H9 (cell line): ENCODE data around the gene LRRC74B. TPM values are rescaled to one million over a fixed set of nuclear protein-coding genes. Genes with fewer than 3 reads are reported as not detected.

Experiments used
- DNase-seq: peaks from one replicate; pipeline ENCODE4 v3.0.0-alpha.2; 2017
- H2AFZ ChIP-seq: one replicate; pipeline ENCODE4 v1.6.1; 2013; ENCODE audit warnings: mild to moderate bottlenecking, low read length, control low read depth, moderate library complexity
- H2AK5ac ChIP-seq: 2 replicates; pipeline ENCODE4 v1.6.1; 2013; ENCODE audit warnings: low read length, control low read depth, mixed read lengths; ENCODE audit not compliant: insufficient read length
- H2BK120ac ChIP-seq: one replicate; pipeline ENCODE4 v1.6.1; 2013; ENCODE audit warnings: low read depth, mild to moderate bottlenecking, low read length, control low read depth, inconsistent platforms; ENCODE audit not compliant: poor library complexity, severe bottlenecking
- H2BK12ac ChIP-seq: 2 replicates; pipeline ENCODE4 v1.6.1; 2013; ENCODE audit warnings: low read length, control low read depth, mixed read lengths, low read depth; ENCODE audit not compliant: insufficient read length
- H2BK15ac ChIP-seq: 2 replicates; pipeline ENCODE4 v1.6.1; 2013; ENCODE audit warnings: low read depth, low read length, control low read depth
- H2BK20ac ChIP-seq: one replicate; pipeline ENCODE4 v1.6.1; 2013; ENCODE audit warnings: low read depth, mild to moderate bottlenecking, low read length, control low read depth, inconsistent platforms; ENCODE audit not compliant: poor library complexity, severe bottlenecking
- H2BK5ac ChIP-seq: 2 replicates; pipeline ENCODE4 v1.6.1; 2013; ENCODE audit warnings: low read length, control low read depth, mixed read lengths; ENCODE audit not compliant: insufficient read length
- H3K14ac ChIP-seq: 2 replicates; pipeline ENCODE4 v1.6.1; 2013; ENCODE audit warnings: low read length, control low read depth; ENCODE audit not compliant: insufficient read depth
- H3K18ac ChIP-seq: 2 replicates; pipeline ENCODE4 v1.6.1; 2013; ENCODE audit warnings: low read depth, mild to moderate bottlenecking, mixed read lengths, low read length, control low read depth; ENCODE audit not compliant: insufficient read length
- H3K23ac ChIP-seq: 2 replicates; pipeline ENCODE4 v1.6.1; 2013; ENCODE audit warnings: low read length, control low read depth, mixed read lengths, low read depth; ENCODE audit not compliant: insufficient read length
- H3K23me2 ChIP-seq: 2 replicates; pipeline ENCODE4 v1.6.1; 2013; ENCODE audit warnings: low read depth, mild to moderate bottlenecking, mixed read lengths, low read length, control low read depth; ENCODE audit not compliant: insufficient read length, poor library complexity, severe bottlenecking
- H3K27ac ChIP-seq: 2 replicates; pipeline ENCODE4 v1.5.1; 2013; ENCODE audit warnings: low read length, control low read depth, mixed read lengths, low read depth; ENCODE audit not compliant: insufficient read length
- H3K27me3 ChIP-seq: 2 replicates; pipeline ENCODE4 v1.6.1; 2013; ENCODE audit warnings: low read length, control low read depth, inconsistent platforms; ENCODE audit not compliant: insufficient read depth
- H3K4ac ChIP-seq: 2 replicates; pipeline ENCODE4 v1.6.1; 2013; ENCODE audit warnings: low read depth, mild to moderate bottlenecking, control low read depth, inconsistent platforms, low read length, moderate library complexity
- H3K4me1 ChIP-seq: 2 replicates; pipeline ENCODE4 v1.6.1; 2013; ENCODE audit warnings: low read length, control low read depth, inconsistent platforms; ENCODE audit not compliant: insufficient read depth
- H3K4me2 ChIP-seq: 2 replicates; pipeline ENCODE4 v1.6.1; 2013; ENCODE audit warnings: low read length, control low read depth, mixed read lengths; ENCODE audit not compliant: insufficient read length, insufficient read depth
- H3K56ac ChIP-seq: 2 replicates; pipeline ENCODE4 v1.6.1; 2013; ENCODE audit warnings: low read depth, mild to moderate bottlenecking, mixed read lengths, low read length, control low read depth; ENCODE audit not compliant: insufficient read length
- H3K79me1 ChIP-seq: 2 replicates; pipeline ENCODE4 v1.6.1; 2013; ENCODE audit warnings: low read depth, mild to moderate bottlenecking, moderate library complexity, low read length, control low read depth, inconsistent platforms; ENCODE audit not compliant: insufficient read depth, poor library complexity, severe bottlenecking
- H3K79me2 ChIP-seq: 2 replicates; pipeline ENCODE4 v1.6.1; 2013; ENCODE audit warnings: low read length, control low read depth, inconsistent platforms; ENCODE audit not compliant: insufficient read depth
- H3K9ac ChIP-seq: 2 replicates; pipeline ENCODE4 v1.6.1; 2013; ENCODE audit warnings: low read length, control low read depth, mixed read lengths; ENCODE audit not compliant: insufficient read length; ENCODE audit errors: extremely low read depth
- H3K9me3 ChIP-seq: one replicate; pipeline ENCODE4 v1.6.1; 2013; ENCODE audit warnings: low read depth, low read length, inconsistent platforms; ENCODE audit not compliant: control insufficient read depth
- H3T11ph ChIP-seq: one replicate; pipeline ENCODE4 v1.6.1; 2013; ENCODE audit warnings: mild to moderate bottlenecking, low read length, control low read depth, inconsistent platforms
- H4K20me1 ChIP-seq: one replicate; pipeline ENCODE4 v1.6.1; 2013; ENCODE audit not compliant: control insufficient read depth, insufficient read length, insufficient read depth
- H4K5ac ChIP-seq: 2 replicates; pipeline ENCODE4 v1.6.1; 2013; ENCODE audit warnings: low read depth, mild to moderate bottlenecking, mixed read lengths, low read length, control low read depth; ENCODE audit not compliant: insufficient read length
- H4K8ac ChIP-seq: replicated peaks from 2 replicates; pipeline ENCODE4 v1.6.1; 2013; ENCODE audit warnings: low read length, control low read depth, mixed read lengths, low read depth; ENCODE audit not compliant: insufficient read length
- H4K91ac ChIP-seq: 2 replicates; pipeline ENCODE4 v1.6.1; 2013; ENCODE audit warnings: low read depth, mild to moderate bottlenecking, moderate library complexity, mixed read lengths, low read length, control low read depth; ENCODE audit not compliant: insufficient read length
- H3K27ac Mint-ChIP-seq, 3 experiments: 2 replicates in 2 of 3; 3 replicates in 1 of 3; pipeline ENCODE4 v1.8.0; 2020 to 2021; ENCODE audit warnings: mixed read lengths in 3 of 3, mild to moderate bottlenecking in 1 of 3, moderate library complexity in 1 of 3
- H3K27me3 Mint-ChIP-seq: 2 replicates; pipeline ENCODE4 v1.8.0; 2021; ENCODE audit warnings: low read depth, mild to moderate bottlenecking, moderate library complexity, mixed read lengths
- H3K36me3 Mint-ChIP-seq, 3 experiments: 2 replicates in 2 of 3; 3 replicates in 1 of 3; pipeline ENCODE4 v1.8.0; 2020 to 2021; ENCODE audit warnings: low read depth in 3 of 3, mixed read lengths in 3 of 3; ENCODE audit not compliant: insufficient read depth in 1 of 3
- H3K4me1 Mint-ChIP-seq, 2 experiments: 2 replicates each; pipeline ENCODE4 v1.8.0; 2020; ENCODE audit warnings: mixed read lengths in 2 of 2
- H3K4me3 Mint-ChIP-seq, 2 experiments: 2 replicates in 1 of 2; 3 replicates in 1 of 2; pipeline ENCODE4 v1.8.0; 2020 to 2021; ENCODE audit warnings: mild to moderate bottlenecking in 2 of 2, mixed read lengths in 2 of 2, moderate library complexity in 1 of 2
- H3K9me3 Mint-ChIP-seq, 2 experiments: 2 replicates in 1 of 2; 3 replicates in 1 of 2; pipeline ENCODE4 v1.8.0; 2020; ENCODE audit warnings: mild to moderate bottlenecking in 2 of 2, mixed read lengths in 2 of 2, moderate library complexity in 1 of 2
- CTCF ChIP-seq: fragments of 200-600 bp; sonication (generic); conservative IDR thresholded peaks from 3 replicates; pipeline ENCODE4 v1.8.0; 2021; ENCODE audit warnings: antibody characterized with exemption, mild to moderate bottlenecking
- whole genome bisulfite sequencing: extraction: QIAGEN DNeasy Blood & Tissue Kit; methylation state at CpG from one replicate; pipeline ENCODE4 v1.1.7; 2013; ENCODE audit warnings: missing lambda C conversion rate, low lambda C conversion rate, mixed read lengths; ENCODE audit not compliant: insufficient read length; ENCODE audit errors: extremely low coverage; 5-methylcytosine and 5-hydroxymethylcytosine counted together
- total RNA-seq: library from RNA; stranded (reverse); gene quantifications from 2 replicates; pipeline ENCODE4 v1.2.1, GENCODE V29; 2021

Gene LRRC74B
- total RNA-seq, 1 experiment from 2014 or later, result not detected

DNA sequence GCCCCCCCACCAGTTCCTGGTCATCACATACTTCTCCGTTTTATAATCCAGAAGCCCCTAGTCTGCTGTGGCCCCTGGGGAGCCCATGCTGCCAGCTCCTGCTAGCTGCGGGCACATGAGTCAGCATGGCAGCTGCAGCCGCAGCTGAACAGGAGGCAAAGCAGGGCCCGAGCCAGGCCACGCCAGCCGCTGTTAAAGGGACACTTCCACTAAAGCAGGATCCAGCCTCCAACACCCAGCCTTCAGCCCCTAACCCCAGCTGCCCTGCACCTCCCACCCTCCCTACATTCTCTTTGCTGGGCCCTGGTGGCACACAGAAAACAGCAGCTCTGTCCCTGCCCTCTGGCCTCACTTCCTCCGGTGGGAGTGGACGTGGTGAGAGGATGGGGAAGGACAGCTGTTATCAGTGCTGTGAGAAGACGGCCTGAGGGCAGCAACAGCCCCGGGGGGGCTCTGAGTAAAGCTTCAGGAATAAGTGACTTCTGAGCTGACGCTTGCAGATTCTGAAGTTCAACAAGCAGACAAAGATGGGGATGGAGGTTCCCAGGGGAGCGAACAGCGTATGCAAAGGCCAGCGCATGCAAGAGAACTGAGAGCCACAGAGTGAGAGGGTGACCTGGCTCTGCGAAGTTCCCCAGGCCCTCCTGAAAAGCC, 688 bp upstream of the LRRC74B start:
- no peak for DNase-seq
- WGBS, result no CpG with 5 or more reads among the region's 15 CpGs
- H3K27me3 ChIP-seq, result no peaks in the 10 kb centered on the region
- no peak overlapping the region for H3K23ac ChIP-seq
- no peak overlapping the region for H3K27ac ChIP-seq
- Mint-ChIP-seq H3K9me3 (no peaks in the 10 kb centered on the region), H3K4me3 (peak overlapping the region; percentile 79 to 92), H3K4me1 (peaks cover 15 to 17% of the 10 kb centered on the region in 2 experiments), H3K27me3 (peaks cover 27% of the 10 kb centered on the region), H3K27ac (peak overlapping the region in 1 of 3 experiments; percentile 97; a peak in 2 of 7 replicates), H3K36me3 (no peaks in the 10 kb centered on the region)
- no peak overlapping the region for H4K8ac ChIP-seq
- H3K4ac ChIP-seq, result no peak overlapping the region
- no peaks in the 10 kb centered on the region for H3K79me1 ChIP-seq
- peak overlapping the region; percentile 63 for H3K4me2 ChIP-seq
- no peak overlapping the region for H3K14ac ChIP-seq
- H2AK5ac ChIP-seq, result no peak overlapping the region
- H3K4me1 ChIP-seq, result no peaks in the 10 kb centered on the region
- no peak overlapping the region for H2BK20ac ChIP-seq
- H4K91ac ChIP-seq, result no peak overlapping the region
- H3K79me2 ChIP-seq, result no peaks in the 10 kb centered on the region
- H3K9me3 ChIP-seq, result no peaks in the 10 kb centered on the region
- H3K23me2 ChIP-seq, result peaks cover 4% of the 10 kb centered on the region
- H2BK5ac ChIP-seq, result no peak overlapping the region
- no peak overlapping the region for H2BK15ac ChIP-seq
- no peak overlapping the region for H2BK120ac ChIP-seq
- no peak overlapping the region for H3K56ac ChIP-seq
- H4K5ac ChIP-seq, result no peak overlapping the region
- H3K9ac ChIP-seq, result no peak overlapping the region
- TF ChIP-seq CTCF, result no peak
- no peak overlapping the region for H2AFZ ChIP-seq
- no peak overlapping the region for H3K18ac ChIP-seq
- H2BK12ac ChIP-seq, result no peak overlapping the region
- no peak overlapping the region for H3T11ph ChIP-seq
- H4K20me1 ChIP-seq, result no peaks in the 10 kb centered on the region
